Spleen (tissue), 11 donors: ENCODE results near the gene TXNDC8. TPM values are rescaled to one million over a fixed set of nuclear protein-coding genes. Genes with fewer than 3 reads are reported as not detected.

Source experiments
- DNase-seq: peaks from one replicate; pipeline ENCODE4 v3.0.0-alpha.2; 2020
- H3K27ac ChIP-seq, 8 donors: fragments of 200-600 bp; sonication (generic) in 7 of 8; 1 replicate in 4 of 8; 2 replicates in 4 of 8; pipeline versions ENCODE4 v1.5.0 to v1.8.0; 2016 to 2021; ENCODE audit warnings: inconsistent platforms in 4 of 8, mild to moderate bottlenecking in 4 of 8, moderate library complexity in 1 of 8
- H3K27me3 ChIP-seq, 7 donors: fragments of 200-600 bp; sonication (generic) in 6 of 7; replicated peaks in 1 of 7; 1 replicate in 4 of 7; 2 replicates in 3 of 7; pipeline versions ENCODE4 v1.5.0 to v1.8.0; 2016 to 2021; ENCODE audit warnings: inconsistent platforms in 3 of 7, mild to moderate bottlenecking in 1 of 7
- H3K36me3 ChIP-seq, 6 donors: fragments of 200-600 bp; sonication (generic) in 5 of 6; 1 replicate in 4 of 6; 2 replicates in 2 of 6; pipeline versions ENCODE4 v1.5.0 to v1.8.0; 2016 to 2021; ENCODE audit warnings: inconsistent platforms in 2 of 6
- H3K4me1 ChIP-seq, 6 donors: fragments of 200-600 bp; sonication (generic) in 5 of 6; 1 replicate in 3 of 6; 2 replicates in 3 of 6; pipeline versions ENCODE4 v1.5.0 to v1.8.0; 2016 to 2021; ENCODE audit warnings: inconsistent platforms in 3 of 6
- H3K4me3 ChIP-seq, 8 donors: fragments of 200-600 bp; sonication (generic) in 7 of 8; 1 replicate in 4 of 8; 2 replicates in 4 of 8; pipeline versions ENCODE4 v1.5.0 to v1.8.0; 2016 to 2021; ENCODE audit warnings: inconsistent platforms in 4 of 8, mild to moderate bottlenecking in 4 of 8, moderate library complexity in 2 of 8
- H3K9me3 ChIP-seq, 8 donors: fragments of 200-600 bp; sonication (generic) in 7 of 8; 1 replicate in 4 of 8; 2 replicates in 4 of 8; pipeline versions ENCODE4 v1.5.0 to v1.8.0; 2016 to 2021; ENCODE audit warnings: inconsistent platforms in 4 of 8
- POLR2A ChIP-seq, 3 donors: fragments of 450-650 bp; IDR thresholded peaks; one replicate each; pipeline ENCODE4 v1.5.1; 2017; ENCODE audit warnings: antibody characterized with exemption in 3 of 3, mild to moderate bottlenecking in 1 of 3
- POLR2AphosphoS5 ChIP-seq, 3 donors: sonication (generic); formaldehyde crosslinking; IDR thresholded peaks; one replicate each; pipeline ENCODE4 v1.5.1; 2017; ENCODE audit warnings: antibody characterized with exemption in 3 of 3
- WGBS, 5 donors: extraction: QIAGEN DNeasy Blood & Tissue Kit in 3 of 5; methylation state at CpG; one replicate each; pipeline versions ENCODE4 v1.1.5 to v1.1.7; 2013 to 2018; 5-methylcytosine and 5-hydroxymethylcytosine counted together
- intact Hi-C: fragments of 100-400 bp; cut with DNase I; formaldehyde crosslinking; loops from one replicate; pipeline ENCODE4 v1.15.0; 2023; ENCODE audit warnings: low total_unique reads
- polyA plus RNA-seq, 3 donors: library from polyadenylated mRNA; stranded (reverse); fragments of 200-250 nt; gene quantifications; one replicate each; pipeline ENCODE4 v1.2.1, GENCODE V29; 2013
- total RNA-seq, 7 donors: library from RNA; depleted of rRNA in 3 of 7; stranded (reverse); fragments of >200 nt in 3 of 7; fragmentation: NEBNext Ultra II Directional in 4 of 7; extraction: Animal tissue kit (Norgen Biotek cat#: 25700) in 4 of 7; gene quantifications; one replicate each; pipeline versions ENCODE4 v1.1.0 to v1.2.1, GENCODE V29; 2016 to 2021
- TF ChIP-seq, protein P1 (sequence below), 11 experiments: fragments of 200-600 bp in 7 of 11; fragments of 450-650 bp in 4 of 11; sonication (generic) in 4 of 11; IDR thresholded peaks in 8 of 11; conservative IDR thresholded peaks in 3 of 11; 1 replicate in 7 of 11; 2 replicates in 4 of 11; pipeline versions ENCODE4 v1.4.0 to v1.8.0; 2016 to 2021; ENCODE audit warnings: antibody characterized with exemption in 11 of 11, inconsistent platforms in 4 of 11, mild to moderate bottlenecking in 1 of 11
- donor health status: healthy with polysubstance abuse.
- donor health status: DM: no; HTN: no; CAD: no; lungs with moderate emphysema.
- donor health status: DM: no; HTN: no; CAD: no.
- donor health status: Bipolar disorder and iron deficiency.
- donor health status: healthy.
- donor health status: DM: no; HTN: no; CAD: no.
- donor health status: DM: yes; HTN: yes; CAD: no.

Gene TXNDC8
- total and polyA plus RNA-seq, 10 donors, result not detected

- intact Hi-C loops, result no loop called here
- Histone ChIP-seq H3K36me3 (no peaks in the 10 kb centered on the region), H3K4me3 (no peak overlapping the region), H3K27ac (peak overlapping the region in 2 of 8 donors; percentile 26 to 63), H3K9me3 (no peaks in the 10 kb centered on the region), H3K4me1 (no peaks in the 10 kb centered on the region), H3K27me3 (no peaks in the 10 kb centered on the region)
- WGBS, 5 donors, result 74 to 85% (median 76%) methylated on average over 4 of the region's 4 CpGs
- DNase-seq, result no peak
- TF ChIP-seq POLR2A (IDR thresholded peaks at IDR 0.05), result no peak
- no peak for TF ChIP-seq POLR2AphosphoS5 (IDR thresholded peaks at IDR 0.05)
- TF ChIP-seq, protein P1, sequence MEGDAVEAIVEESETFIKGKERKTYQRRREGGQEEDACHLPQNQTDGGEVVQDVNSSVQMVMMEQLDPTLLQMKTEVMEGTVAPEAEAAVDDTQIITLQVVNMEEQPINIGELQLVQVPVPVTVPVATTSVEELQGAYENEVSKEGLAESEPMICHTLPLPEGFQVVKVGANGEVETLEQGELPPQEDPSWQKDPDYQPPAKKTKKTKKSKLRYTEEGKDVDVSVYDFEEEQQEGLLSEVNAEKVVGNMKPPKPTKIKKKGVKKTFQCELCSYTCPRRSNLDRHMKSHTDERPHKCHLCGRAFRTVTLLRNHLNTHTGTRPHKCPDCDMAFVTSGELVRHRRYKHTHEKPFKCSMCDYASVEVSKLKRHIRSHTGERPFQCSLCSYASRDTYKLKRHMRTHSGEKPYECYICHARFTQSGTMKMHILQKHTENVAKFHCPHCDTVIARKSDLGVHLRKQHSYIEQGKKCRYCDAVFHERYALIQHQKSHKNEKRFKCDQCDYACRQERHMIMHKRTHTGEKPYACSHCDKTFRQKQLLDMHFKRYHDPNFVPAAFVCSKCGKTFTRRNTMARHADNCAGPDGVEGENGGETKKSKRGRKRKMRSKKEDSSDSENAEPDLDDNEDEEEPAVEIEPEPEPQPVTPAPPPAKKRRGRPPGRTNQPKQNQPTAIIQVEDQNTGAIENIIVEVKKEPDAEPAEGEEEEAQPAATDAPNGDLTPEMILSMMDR (IDR thresholded peaks at IDR 0.05 in 8 of 11, conservative IDR thresholded peaks at IDR 0.05 in 3 of 11), result no peak
Measured at GRCh38 chr9:110356639-110357395, 19.2 kb upstream of the TXNDC8 start.

- H3K36me3 ChIP-seq, result no peaks in the 10 kb centered on the region
- WGBS, 5 donors, result 69 to 96% (median 82%) methylated on average over 2 of the region's 2 CpGs
- intact Hi-C loops, result no loop called here
- no peaks in the 10 kb centered on the region for H3K9me3 ChIP-seq
- no peaks in the 10 kb centered on the region for H3K27me3 ChIP-seq
- DNase-seq, result no peak
- no peak overlapping the region for H3K4me3 ChIP-seq
- no peaks in the 10 kb centered on the region for H3K4me1 ChIP-seq
- H3K27ac ChIP-seq, result peak overlapping the region in 1 of 8 donors; percentile 63
- TF ChIP-seq POLR2A (IDR thresholded peaks at IDR 0.05), result no peak
- TF ChIP-seq, protein P1 (IDR thresholded peaks at IDR 0.05 in 8 of 11, conservative IDR thresholded peaks at IDR 0.05 in 3 of 11), result no peak
- TF ChIP-seq POLR2AphosphoS5 (IDR thresholded peaks at IDR 0.05), result no peak
Measured at GRCh38 chr9:110355911-110356310, 18.2 kb upstream of the TXNDC8 start.

DNA sequence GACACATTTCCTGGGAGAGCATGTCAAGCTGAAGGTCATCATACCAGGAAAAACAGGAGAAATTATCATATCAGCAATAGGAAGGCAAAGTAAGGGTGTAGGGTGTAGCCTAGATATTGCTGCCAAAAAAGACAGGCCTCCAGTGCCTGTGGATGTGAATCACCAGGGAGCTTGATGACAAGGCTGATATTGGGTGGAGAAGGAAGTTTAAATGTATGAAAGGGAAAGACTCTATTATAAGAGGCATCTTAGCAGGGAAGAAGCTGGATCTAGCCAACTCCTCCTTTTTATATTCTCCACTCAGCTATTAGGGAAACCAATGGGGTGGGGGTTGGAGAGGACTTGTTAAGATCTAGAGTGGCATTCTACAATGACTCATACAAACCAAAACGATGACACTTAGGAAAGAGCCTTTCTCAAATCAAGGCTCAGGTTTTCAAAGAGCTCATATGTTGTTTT lies 13.4 kb upstream of the TXNDC8 start:
- H3K27me3 ChIP-seq, result no peaks in the 10 kb centered on the region
- WGBS, 5 donors, result 41 to 65% (median 51%) methylated on average over 1 of the region's 1 CpG
- no peak for DNase-seq
- no peaks in the 10 kb centered on the region for H3K36me3 ChIP-seq
- H3K4me1 ChIP-seq, result no peaks in the 10 kb centered on the region
- TF ChIP-seq POLR2AphosphoS5 (IDR thresholded peaks at IDR 0.05) (no peak), POLR2A (IDR thresholded peaks at IDR 0.05) (no peak)
- TF ChIP-seq, protein P1 (IDR thresholded peaks at IDR 0.05 in 8 of 11, conservative IDR thresholded peaks at IDR 0.05 in 3 of 11), result no peak
- intact Hi-C loops, result no loop called here
- H3K9me3 ChIP-seq, result no peaks in the 10 kb centered on the region
- H3K4me3 ChIP-seq, result no peak overlapping the region
- H3K27ac ChIP-seq, result no peak overlapping the region

- no peak for TF ChIP-seq POLR2A (IDR thresholded peaks at IDR 0.05)
- TF ChIP-seq, protein P1 (IDR thresholded peaks at IDR 0.05 in 8 of 11, conservative IDR thresholded peaks at IDR 0.05 in 3 of 11), result no peak
- TF ChIP-seq POLR2AphosphoS5 (IDR thresholded peaks at IDR 0.05), result no peak
- no peak overlapping the region for H3K4me3 ChIP-seq
- H3K4me1 ChIP-seq, result no peaks in the 10 kb centered on the region
- intact Hi-C loops, result no loop called here
- H3K27me3 ChIP-seq, result no peaks in the 10 kb centered on the region
- H3K9me3 ChIP-seq, result no peaks in the 10 kb centered on the region
- H3K27ac ChIP-seq, result no peak overlapping the region
- WGBS, 5 donors, result 41 to 63% (median 56%) methylated on average over 3 of the region's 3 CpGs
- no peaks in the 10 kb centered on the region for H3K36me3 ChIP-seq
- no peak for DNase-seq
Measured at GRCh38 chr9:110346325-110346724, 8.7 kb upstream of the TXNDC8 start.
